K562 (cell line): ENCODE data around the gene BAIAP2. TPM values are rescaled to one million over a fixed set of nuclear protein-coding genes. Genes with fewer than 3 reads are reported as not detected.

Experiments used
- ATAC-seq: fragments of 200-7000 bp; cut with Tn5 transposase; 3 replicates; pipeline ENCODE4 v1.9.1; 2020; ENCODE audit warnings: moderate library complexity
- BruUV-seq: library from RNA; stranded (reverse); fragments of 400-500 nt; replicated peaks from 2 replicates; lab custom pipeline; 2021; lab: Mats Ljungman, UMichigan
- CTCF ChIA-PET: fragments of 300-600 bp; formaldehyde crosslinking; extraction: SDS; loops from one replicate; lab custom pipeline; 2021; ENCODE audit warnings: low intra/inter-chr PET ratio; lab: Yijun Ruan, JAX
- POLR2A ChIA-PET: fragments of 300-600, 350-650 bp; sonication (Branson Sonifier 250); formaldehyde crosslinking; extraction: SDS; loops from one replicate; lab custom pipeline; 2021; ENCODE audit warnings: antibody characterized with exemption, inconsistent platforms; lab: Yijun Ruan, JAX
- DNase-seq, 4 experiments: peaks; one replicate each; pipeline versions ENCODE4 v3.0.0 to v3.0.0-alpha.2; 2011 to 2018; ENCODE audit warnings: low spot score in 3 of 4, mixed read lengths in 3 of 4; ENCODE audit errors: extremely low read depth in 1 of 4
- FAIRE-seq: peaks from 2 replicates; lab custom pipeline; 2011; peaks lifted over from hg19 to GRCh38; lab: Jason Lieb, UNC
- H2AFZ ChIP-seq: 2 replicates; pipeline ENCODE4 v1.6.0; 2011; ENCODE audit warnings: low read depth, low read length, control low read depth, inconsistent platforms
- H3K27ac ChIP-seq: fragments of 200-600 bp; 3 replicates; pipeline ENCODE4 v1.8.0; 2011; ENCODE audit warnings: low read depth, mild to moderate bottlenecking, control low read depth, inconsistent platforms, low read length, moderate library complexity, mixed read lengths; ENCODE audit errors: extremely low read depth
- H3K27me3 ChIP-seq, 2 experiments: fragments of 300-600 bp in 1 of 2; 2 replicates in 1 of 2; 3 replicates in 1 of 2; pipeline versions ENCODE4 v1.6.0 to v1.8.0; 2011; ENCODE audit warnings: inconsistent platforms in 2 of 2, low read length in 2 of 2, mild to moderate bottlenecking in 1 of 2, mixed read lengths in 1 of 2, moderate library complexity in 1 of 2; ENCODE audit not compliant: control insufficient read depth in 2 of 2, insufficient read depth in 2 of 2
- H3K36me3 ChIP-seq: fragments of 300-600 bp; 3 replicates; pipeline ENCODE4 v1.8.0; 2011; ENCODE audit warnings: mild to moderate bottlenecking, low read length, inconsistent platforms; ENCODE audit not compliant: control insufficient read depth, insufficient read depth
- H3K4me1 ChIP-seq, 2 experiments: fragments of 200-600 bp in 1 of 2; replicated peaks in 1 of 2; 2 replicates in 1 of 2; 3 replicates in 1 of 2; pipeline versions ENCODE4 v1.5.1 to v1.8.0; 2011; ENCODE audit warnings: inconsistent platforms in 2 of 2, low read length in 2 of 2, mild to moderate bottlenecking in 1 of 2, mixed read lengths in 1 of 2, moderate library complexity in 1 of 2; ENCODE audit not compliant: control insufficient read depth in 2 of 2, insufficient read depth in 2 of 2
- H3K4me2 ChIP-seq: 2 replicates; pipeline ENCODE4 v1.6.1; 2011; ENCODE audit warnings: low read length, control low read depth, inconsistent platforms, mixed read lengths; ENCODE audit not compliant: insufficient read depth
- H3K4me3 ChIP-seq: fragments of 200-600 bp; sonication (generic), shearing (Covaris generic); 2 replicates; pipeline ENCODE4 v1.5.1; 2016; ENCODE audit warnings: control low read depth, inconsistent platforms
- H3K79me2 ChIP-seq: fragments of 200-600 bp; 3 replicates; pipeline ENCODE4 v1.8.0; 2011; ENCODE audit warnings: low read length, inconsistent platforms; ENCODE audit not compliant: control insufficient read depth, insufficient read depth
- H3K9ac ChIP-seq, 2 experiments: 2 replicates each; pipeline versions ENCODE4 v1.6.0 to v1.6.1; 2011; ENCODE audit warnings: low read depth in 2 of 2, low read length in 2 of 2, control low read depth in 1 of 2, inconsistent platforms in 1 of 2, mild to moderate bottlenecking in 1 of 2, mixed read lengths in 1 of 2; ENCODE audit not compliant: insufficient read depth in 1 of 2
- H3K9me1 ChIP-seq: one replicate; pipeline ENCODE4 v1.6.0; 2011; ENCODE audit warnings: inconsistent platforms, mild to moderate bottlenecking, low read length, moderate library complexity; ENCODE audit not compliant: control insufficient read depth, insufficient read depth
- H3K9me3 ChIP-seq: replicated peaks from 2 replicates; pipeline ENCODE4 v1.5.1; 2011; ENCODE audit warnings: low read depth, low read length, inconsistent platforms; ENCODE audit not compliant: control insufficient read depth, insufficient read depth
- H4K20me1 ChIP-seq: replicated peaks from 2 replicates; pipeline ENCODE4 v1.6.1; 2011; ENCODE audit warnings: low read length, inconsistent platforms, mixed read lengths; ENCODE audit not compliant: control insufficient read depth, insufficient read depth
- BCLAF1 ChIP-seq, 2 experiments: fragments of 450-650 bp in 1 of 2; IDR thresholded peaks; 2 replicates each; pipeline ENCODE4 v1.6.1; 2011 to 2017; ENCODE audit warnings: low read depth in 2 of 2, antibody characterized with exemption in 1 of 2, borderline replicate concordance in 1 of 2, low read length in 1 of 2, mild to moderate bottlenecking in 1 of 2, mixed read lengths in 1 of 2; ENCODE audit not compliant: control insufficient read depth in 1 of 2
- WGBS: fragments of 100-300 bp; shearing (Covaris generic); methylation state at CpG from one replicate; pipeline ENCODE4 v1.1.6; 2016; ENCODE audit warnings: low coverage, mixed read lengths; ENCODE audit not compliant: insufficient coverage; ENCODE audit errors: missing lambda C conversion rate; 5-methylcytosine and 5-hydroxymethylcytosine counted together
- in situ Hi-C: fragments of 300-500 bp; cut with MboI; formaldehyde crosslinking; loops from 4 replicates; pipeline ENCODE4 v1.15.0; 2018; ENCODE audit warnings: inconsistent platforms, mixed read lengths
- intact Hi-C: fragments of 100-400 bp; cut with micrococcal nuclease; formaldehyde crosslinking; loops from 2 replicates; pipeline ENCODE4 v1.14.2; 2022
- polyA plus RNA-seq, 8 experiments: library from polyadenylated mRNA; depleted of rRNA in 4 of 8; stranded (reverse) in 5 of 8; unstranded in 3 of 8; fragments of >200 nt; fragmentation: Nextera tagmentation in 2 of 8; fragmentation: Illumina TruSeq in 1 of 8; extraction: Ambion mirVana in 2 of 8; extraction: Trizol in 1 of 8; gene quantifications; 2 replicates each; pipeline versions ENCODE4 v1.2.1 to v1.2.3, GENCODE V29; 2011 to 2014; ENCODE audit warnings: inconsistent platforms in 1 of 8, missing spikeins in 1 of 8
- total RNA-seq, 7 experiments: library from RNA; depleted of rRNA in 6 of 7; stranded (reverse); fragments of >200 nt in 6 of 7; fragmentation: Illumina TruSeq in 2 of 7; extraction: Trizol in 2 of 7; gene quantifications; 2 replicates each; pipeline versions ENCODE4 v1.2.1 to v1.2.3, GENCODE V29; 2011 to 2021; ENCODE audit warnings: low replicate concordance in 1 of 7

BAIAP2 gene
- total and polyA plus RNA-seq, 9 of the 15 experiments (the other 6 are each of a cell fraction or from before 2014, with no cell fraction given) = 2.3 to 51.6 (median 18.4) TPM

DNA sequence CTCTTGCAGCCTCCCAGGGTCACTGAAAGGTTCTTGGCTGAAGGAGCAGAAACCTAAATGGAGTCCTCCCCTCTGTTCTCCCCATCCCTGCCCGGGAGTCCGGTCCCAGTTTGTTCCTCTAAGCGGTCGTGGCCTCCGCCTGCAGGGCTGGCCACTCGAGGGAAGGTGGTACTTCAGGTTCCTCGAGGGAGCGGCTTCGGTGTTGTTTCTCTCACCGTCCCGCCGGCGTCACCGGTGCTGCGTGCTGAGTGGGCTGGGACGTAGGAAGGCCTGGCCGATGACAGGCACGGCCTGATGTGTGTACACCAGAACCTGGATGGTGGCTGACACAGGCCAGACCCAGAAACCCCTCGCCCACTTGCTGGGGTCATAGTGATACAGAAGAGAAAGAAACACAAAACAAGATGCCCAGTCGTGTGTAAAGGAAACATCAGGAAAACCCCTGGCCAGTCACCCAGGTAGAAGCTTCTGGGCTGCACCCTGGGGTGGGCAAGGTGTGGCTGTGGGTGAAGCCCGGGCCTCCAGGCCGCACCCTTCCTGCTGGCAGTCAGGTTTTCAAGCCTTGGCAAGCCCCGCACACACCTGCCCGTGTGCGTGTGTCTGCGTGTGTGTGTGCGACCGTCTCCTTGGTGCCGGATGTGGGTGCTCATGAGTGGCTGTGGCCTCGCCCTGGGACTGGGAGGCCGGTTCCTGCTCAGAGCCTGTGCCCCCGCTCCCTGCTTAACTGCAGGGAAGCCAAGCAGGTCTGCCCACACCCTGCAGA, 52.0 kb downstream of the BAIAP2 start:
- no peak for TF ChIP-seq BCLAF1 (IDR thresholded peaks at IDR 0.05; ENCODE audit: borderline replicate concordance in 1 of 2, control insufficient read depth in 1 of 2, low read depth in 2 of 2, low read length in 1 of 2)
- FAIRE-seq = no peak

More for the DNA sequence above, 52.0 kb downstream of the BAIAP2 start:
- in situ Hi-C loops = no loop called here
- H3K27me3 ChIP-seq = no peaks in the 10 kb centered on the region
- no TSS peak for BruUV-seq
- no peak overlapping the region; a peak in 1 of 4 replicates for H3K9ac ChIP-seq
- intact Hi-C loops = no loop called here
- H3K4me3 ChIP-seq = no peak overlapping the region
- H3K79me2 ChIP-seq = no peaks in the 10 kb centered on the region
- no peaks in the 10 kb centered on the region for H3K9me3 ChIP-seq
- no peak overlapping the region for H3K4me2 ChIP-seq
- WGBS = 90% methylated on average over 22 of the region's 32 CpGs
- no peaks in the 10 kb centered on the region for H3K9me1 ChIP-seq
- peaks cover 10 to 61% of the 10 kb centered on the region in 2 experiments for H3K4me1 ChIP-seq
- H2AFZ ChIP-seq = no peak overlapping the region
- H3K36me3 ChIP-seq = peaks cover 52% of the 10 kb centered on the region; the same call in 2 of the 3 replicates
- CTCF ChIA-PET = no interaction called here
- DNase-seq (no peak), ATAC-seq (no peak)
- H3K27ac ChIP-seq = no peak overlapping the region
- H4K20me1 ChIP-seq = no peaks in the 10 kb centered on the region
- POLR2A ChIA-PET = no interaction called here
